Activated naive CD8-positive, alpha-beta T cell treated with anti-CD3 and anti-CD28 coated beads, Interleukin-2, amount 10 ng/mL, durations not matched to agents 7 days and 5 days (primary cell): Measurements from ENCODE around the gene MTFMT. TPM values are rescaled to one million over a fixed set of nuclear protein-coding genes. Genes with fewer than 3 reads are reported as not detected.
"Not testable (repeated sequence)": the region's sequence is repeated elsewhere in the genome, so short reads cannot be mapped to it uniquely, and the experiment has no call there.

Source experiments
- ATAC-seq: fragments of 150-1000 bp; cut with Tn5 transposase; one replicate; pipeline ENCODE4 v1.10.0; 2021; ENCODE audit warnings: low read depth, moderate library complexity
- POLR2A ChIA-PET: fragments of 350-600 bp; sonication (Branson Sonifier 250); formaldehyde crosslinking; loops from one replicate; lab custom pipeline; 2021; ENCODE audit warnings: antibody characterized with exemption; lab: Charles Lee
- DNase-seq: peaks from one replicate; pipeline ENCODE4 v3.0.0; 2021
- H3K27ac Mint-ChIP-seq: one replicate; pipeline ENCODE4 v1.8.0; 2022; ENCODE audit warnings: mild to moderate bottlenecking, mixed read lengths
- H3K27me3 Mint-ChIP-seq: one replicate; pipeline ENCODE4 v1.8.0; 2022; ENCODE audit warnings: mild to moderate bottlenecking, moderate library complexity, mixed read lengths
- H3K36me3 Mint-ChIP-seq: one replicate; pipeline ENCODE4 v1.8.0; 2021; ENCODE audit warnings: mild to moderate bottlenecking, mixed read lengths
- H3K4me1 Mint-ChIP-seq: one replicate; pipeline ENCODE4 v1.8.0; 2021; ENCODE audit warnings: mixed read lengths
- H3K4me3 Mint-ChIP-seq: one replicate; pipeline ENCODE4 v1.8.0; 2022; ENCODE audit warnings: mild to moderate bottlenecking, moderate library complexity, mixed read lengths
- H3K9me3 Mint-ChIP-seq: one replicate; pipeline ENCODE4 v1.8.0; 2021; ENCODE audit warnings: mixed read lengths
- total RNA-seq, 2 experiments: library from RNA; stranded (reverse); gene quantifications; one replicate each; pipeline ENCODE4 v1.2.3, GENCODE V29; 2021

Gene MTFMT
- total RNA-seq, 2 experiments from 2014 or later, result 19.8 to 21.3 TPM

DNA sequence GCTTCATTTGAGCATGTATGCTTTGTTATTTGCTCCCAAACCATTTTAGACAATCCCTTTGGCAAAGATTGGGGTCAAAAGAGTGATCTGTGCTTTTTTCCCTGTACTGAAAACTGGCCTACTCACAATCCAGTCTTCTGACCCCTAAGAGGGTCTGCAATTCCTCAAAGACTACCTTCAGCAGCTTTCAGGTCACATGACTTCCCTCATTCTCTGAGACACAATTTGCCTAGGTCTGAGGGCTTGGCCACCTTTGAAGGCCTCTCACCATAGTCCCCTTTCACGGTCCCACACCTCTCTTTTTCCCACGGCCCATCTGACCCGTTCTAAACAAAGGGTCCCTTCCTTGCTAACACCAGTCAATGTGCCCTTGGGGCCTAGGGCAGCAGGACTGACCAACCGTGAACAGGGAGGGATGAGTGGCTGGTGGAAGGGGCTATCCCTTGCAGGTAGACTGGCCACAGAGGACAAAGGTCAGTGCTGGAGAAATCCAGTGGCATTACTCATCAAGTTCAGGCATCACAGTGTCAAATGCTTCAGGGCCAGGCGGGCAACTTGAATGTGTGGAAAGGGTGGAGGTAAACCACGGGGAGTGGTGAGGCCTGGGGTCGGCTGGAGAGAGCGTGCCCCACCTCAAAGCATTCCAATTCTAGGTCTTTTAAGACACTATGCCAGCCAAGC lies 27.6 kb upstream of the MTFMT start:
- DNase-seq (no peak), ATAC-seq (no peak)
- Mint-ChIP-seq H3K27ac (no peak overlapping the region), H3K9me3 (no peaks in the 10 kb centered on the region), H3K4me3 (no peak overlapping the region), H3K36me3 (no peaks in the 10 kb centered on the region), H3K4me1 (peaks cover 11% of the 10 kb centered on the region), H3K27me3 (peaks cover 7% of the 10 kb centered on the region)
- POLR2A ChIA-PET, result no interaction called here

DNA sequence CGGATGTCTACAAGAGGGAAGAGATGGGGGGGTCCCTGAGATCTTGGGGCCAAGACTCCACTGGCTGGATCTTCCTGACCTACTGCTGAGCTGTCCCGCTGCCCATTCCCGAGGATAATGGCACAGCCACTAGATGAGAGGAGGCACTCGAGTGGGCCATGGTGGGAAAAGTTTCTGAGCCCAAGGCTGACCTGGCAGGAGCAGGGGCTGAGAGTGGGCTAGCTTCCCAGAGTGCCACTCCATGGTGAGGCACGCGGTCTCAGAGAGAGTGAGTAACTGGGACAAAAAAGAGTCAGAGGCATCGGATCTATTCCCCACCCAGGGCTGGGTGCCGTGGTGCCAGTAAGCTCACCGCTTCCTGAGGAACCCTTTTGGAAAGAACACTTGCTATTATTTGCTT lies 26.7 kb upstream of the MTFMT start:
- DNase-seq, result no peak
- Mint-ChIP-seq H3K27ac (no peak overlapping the region), H3K9me3 (no peaks in the 10 kb centered on the region), H3K4me3 (no peak overlapping the region), H3K27me3 (peaks cover 8% of the 10 kb centered on the region), H3K4me1 (peaks cover 14% of the 10 kb centered on the region), H3K36me3 (no peaks in the 10 kb centered on the region)
- ATAC-seq, result no peak
- POLR2A ChIA-PET, result interaction anchor here (2.3 kb wide), 1 partner anchor 249 kb away, joined by 9 read pairs; the partner anchor contains the start of gene RNU5B-1

DNA sequence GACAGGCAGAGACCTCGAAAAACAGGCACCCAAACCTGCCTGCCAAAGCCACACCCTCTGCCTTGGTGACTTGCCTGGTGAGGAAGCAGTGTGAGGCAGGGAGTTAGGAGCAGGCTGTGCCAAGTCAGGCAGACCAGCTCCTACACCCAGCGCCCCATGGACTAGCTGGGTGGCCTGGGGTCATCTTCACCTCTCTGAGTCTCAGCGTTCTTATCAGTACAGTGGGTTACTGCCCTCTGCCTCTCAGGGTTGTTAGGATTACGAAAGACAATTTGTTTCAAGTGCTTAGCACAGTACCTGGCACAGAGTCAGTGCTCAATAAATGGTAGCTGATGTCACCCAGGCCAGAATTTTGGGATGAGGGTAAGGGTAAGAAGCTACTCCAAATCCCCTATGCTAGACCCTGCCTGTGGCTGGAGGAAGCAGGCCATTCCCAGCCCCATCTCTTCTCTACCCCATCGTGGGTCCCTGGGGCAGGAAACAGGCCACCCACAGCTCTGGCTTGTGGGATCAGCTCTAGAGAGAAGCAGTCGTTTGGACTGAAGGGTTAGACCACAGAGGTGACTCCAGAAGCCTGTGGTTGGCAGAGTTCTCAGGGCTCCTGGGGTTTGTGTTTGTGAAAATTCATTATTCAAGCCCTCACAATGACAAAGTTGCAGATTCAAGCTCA lies 25.9 kb upstream of the MTFMT start:
- Mint-ChIP-seq H3K27me3 (peaks cover 8% of the 10 kb centered on the region), H3K36me3 (no peaks in the 10 kb centered on the region), H3K27ac (no peak overlapping the region), H3K4me1 (peaks cover 14% of the 10 kb centered on the region), H3K9me3 (no peaks in the 10 kb centered on the region), H3K4me3 (peak overlapping the region; percentile 56)
- POLR2A ChIA-PET, result interaction anchor here (1.4 to 2.3 kb wide), 2 partner anchors 245 to 250 kb away, joined by 3 to 9 read pairs; partner anchors contain the start of gene RNU5B-1
- DNase-seq (peak; percentile 41), ATAC-seq (peak; percentile 53)

DNA sequence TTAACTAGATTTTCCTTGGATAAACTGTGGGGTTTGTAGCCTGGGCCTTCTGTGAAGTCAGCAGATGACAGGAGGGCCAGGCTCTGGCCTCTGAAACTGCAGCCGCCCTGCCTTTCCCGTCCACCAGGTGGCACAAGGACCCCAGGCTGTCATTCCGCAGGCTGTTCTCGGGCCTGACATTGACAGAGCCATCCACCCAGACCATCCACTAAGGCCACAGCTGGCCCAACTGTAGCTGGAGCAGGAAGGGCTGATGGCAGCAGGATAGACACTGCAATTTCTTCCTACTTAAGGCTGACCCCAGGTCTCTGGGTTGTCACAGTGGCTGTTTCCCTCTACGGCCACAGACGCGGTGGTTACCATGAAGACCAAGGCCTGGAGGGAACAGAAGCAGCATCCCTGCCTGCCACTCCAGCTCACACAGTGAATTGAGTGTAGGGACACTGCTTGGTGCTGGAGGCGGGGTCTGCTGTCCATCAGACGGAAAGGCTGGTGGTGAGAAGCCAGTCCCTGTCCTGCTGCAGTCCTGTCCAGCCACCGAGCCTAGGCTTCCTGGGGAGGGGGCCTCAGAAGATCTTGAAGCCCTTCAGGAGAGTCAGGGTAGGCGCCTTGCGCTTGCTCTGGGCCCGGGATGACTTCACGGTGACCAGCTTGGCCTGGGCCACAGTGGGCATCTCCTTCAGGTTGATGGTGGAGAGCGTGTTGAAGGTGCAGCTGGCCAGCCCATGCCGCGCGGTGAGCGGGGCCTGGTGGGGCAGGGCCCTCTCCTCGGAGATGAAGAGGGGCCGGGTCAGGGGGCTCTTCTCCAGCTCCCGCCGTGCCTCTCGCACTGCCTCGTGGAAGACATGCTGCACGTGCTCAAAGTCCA lies 25.1 kb upstream of the MTFMT start:
- peaks cover 8% of the 10 kb centered on the region for H3K27me3 Mint-ChIP-seq
- POLR2A ChIA-PET, result interaction anchor here (1.4 to 2.3 kb wide), 2 partner anchors 245 to 250 kb away, joined by 3 to 9 read pairs; partner anchors contain the start of gene RNU5B-1
- H3K9me3 Mint-ChIP-seq, result no peaks in the 10 kb centered on the region

DNA sequence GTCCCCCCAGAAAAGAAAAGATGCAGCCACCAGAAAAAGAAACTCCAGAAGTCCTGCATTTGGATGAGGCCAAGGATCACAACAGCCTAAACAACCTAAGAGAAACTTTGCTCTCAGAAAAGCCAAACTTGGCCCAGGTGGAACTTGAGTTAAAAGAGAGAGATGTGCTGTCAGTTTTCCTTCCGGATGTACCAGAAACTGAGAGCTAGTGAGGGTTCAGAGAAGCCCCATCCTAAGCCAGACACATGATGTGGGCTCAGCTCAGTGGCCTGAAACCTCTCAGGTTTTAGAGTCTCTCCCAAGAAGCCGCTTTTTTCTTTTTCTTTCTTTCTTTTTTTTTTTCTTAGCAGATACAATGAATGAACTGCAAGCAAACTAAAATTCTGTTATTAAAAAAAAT lies 23.5 kb upstream of the MTFMT start:
- Mint-ChIP-seq H3K27me3 (peaks cover 10% of the 10 kb centered on the region), H3K36me3 (no peaks in the 10 kb centered on the region), H3K4me3 (no peak overlapping the region), H3K9me3 (no peaks in the 10 kb centered on the region), H3K27ac (no peak overlapping the region), H3K4me1 (peaks cover 23% of the 10 kb centered on the region)
- POLR2A ChIA-PET, result interaction anchor here (0.7 to 1.7 kb wide), 3 partner anchors 209 to 321 kb away, joined by 3 to 6 read pairs (median 3); partner anchors contain the start of gene RNU5B-1
- DNase-seq, result no peak
- ATAC-seq, result no peak

More for the DNA sequence above, 25.1 kb upstream of the MTFMT start:
- Mint-ChIP-seq H3K4me3 (no peak overlapping the region), H3K36me3 (no peaks in the 10 kb centered on the region), H3K27ac (no peak overlapping the region), H3K4me1 (peaks cover 19% of the 10 kb centered on the region)
- ATAC-seq (peak; percentile 40), DNase-seq (peak; percentile 75)

DNA sequence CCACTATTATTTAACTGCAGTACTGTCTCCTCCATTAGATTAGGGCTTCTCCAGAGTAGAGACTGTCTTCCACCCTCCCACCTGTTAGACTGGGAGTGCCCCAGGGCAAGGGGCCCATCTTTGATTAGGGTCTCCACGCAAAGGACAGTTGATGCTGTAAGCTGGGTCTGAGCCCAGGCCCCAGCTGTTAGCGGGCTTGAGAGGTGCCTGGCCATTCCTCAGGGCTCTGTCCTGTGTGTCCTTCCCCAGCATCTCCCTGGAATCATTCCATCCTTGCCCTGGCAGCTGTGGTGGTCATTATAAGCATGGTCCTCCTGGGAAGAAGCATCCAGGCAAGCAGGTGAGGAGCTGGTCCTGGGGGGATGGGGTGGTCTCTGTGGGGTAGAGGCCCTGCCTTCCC lies 21.8 kb upstream of the MTFMT start:
- H3K27ac Mint-ChIP-seq, result no peak overlapping the region
- ATAC-seq (no peak), DNase-seq (no peak)
- H3K36me3 Mint-ChIP-seq, result no peaks in the 10 kb centered on the region
- no peak overlapping the region for H3K4me3 Mint-ChIP-seq
- H3K9me3 Mint-ChIP-seq, result no peaks in the 10 kb centered on the region
- H3K4me1 Mint-ChIP-seq, result peaks cover 23% of the 10 kb centered on the region
- H3K27me3 Mint-ChIP-seq, result peaks cover 7% of the 10 kb centered on the region
- POLR2A ChIA-PET, result interaction anchor here (0.9 kb wide), 1 partner anchor 235 kb away, joined by 3 read pairs; the partner anchor contains the start of gene PARP16

DNA sequence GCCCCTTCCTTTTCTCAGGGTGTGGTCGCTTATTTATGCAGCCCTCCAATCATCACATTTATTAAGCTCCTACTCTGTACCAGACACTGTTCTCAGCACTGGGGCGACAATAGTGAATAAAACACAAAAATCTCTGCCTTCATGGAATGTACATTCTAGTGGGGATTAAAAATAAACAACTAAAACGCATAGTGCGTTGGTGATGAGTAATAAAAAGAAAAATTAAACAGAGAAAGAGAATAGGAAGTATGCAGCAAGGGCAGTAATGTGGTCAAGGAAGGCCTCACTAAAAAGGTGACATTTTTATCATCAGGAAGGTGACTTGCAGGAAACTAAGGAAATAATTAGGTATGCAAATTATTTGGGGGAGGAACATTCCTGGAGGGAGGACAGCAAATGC lies 20.8 kb upstream of the MTFMT start:
- no peak overlapping the region for H3K4me3 Mint-ChIP-seq
- H3K27me3 Mint-ChIP-seq, result peaks cover 7% of the 10 kb centered on the region
- no peaks in the 10 kb centered on the region for H3K36me3 Mint-ChIP-seq
- DNase-seq (no peak), ATAC-seq (no peak)
- H3K9me3 Mint-ChIP-seq, result no peaks in the 10 kb centered on the region
- H3K4me1 Mint-ChIP-seq, result peaks cover 16% of the 10 kb centered on the region
- H3K27ac Mint-ChIP-seq, result no peak overlapping the region
- POLR2A ChIA-PET, result interaction anchor here (1.1 kb wide), 1 partner anchor 10 kb away, joined by 3 read pairs; no protein-coding TSS in a partner anchor

DNA sequence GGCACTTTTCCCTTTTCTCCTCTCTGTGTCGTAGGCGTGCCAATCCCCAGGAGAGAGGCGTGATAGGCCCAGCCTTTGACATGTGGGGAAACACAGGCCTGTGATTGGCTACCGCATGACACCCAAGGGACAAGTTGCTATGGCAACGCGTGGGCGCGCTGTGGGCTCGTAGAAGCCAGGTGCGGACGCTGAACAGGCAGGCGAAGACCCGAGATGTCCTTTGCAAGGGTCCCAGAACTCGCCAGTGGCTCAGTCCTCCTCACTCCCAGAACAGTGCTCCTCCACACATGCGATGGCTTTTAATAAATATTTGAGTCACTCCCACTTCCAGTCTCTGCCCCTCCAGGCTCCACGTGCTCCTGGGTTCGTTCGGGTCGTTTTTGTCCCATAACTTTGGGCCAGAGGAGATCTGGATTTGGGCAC lies 20.0 kb upstream of the MTFMT start:
- Mint-ChIP-seq H3K4me1 (peaks cover 16% of the 10 kb centered on the region), H3K4me3 (peak overlapping the region; percentile 70), H3K27ac (no peak overlapping the region), H3K9me3 (no peaks in the 10 kb centered on the region), H3K27me3 (peaks cover 7% of the 10 kb centered on the region), H3K36me3 (no peaks in the 10 kb centered on the region)
- POLR2A ChIA-PET, result no interaction called here
- DNase-seq, result peak; percentile 78
- ATAC-seq, result peak; percentile 92

DNA sequence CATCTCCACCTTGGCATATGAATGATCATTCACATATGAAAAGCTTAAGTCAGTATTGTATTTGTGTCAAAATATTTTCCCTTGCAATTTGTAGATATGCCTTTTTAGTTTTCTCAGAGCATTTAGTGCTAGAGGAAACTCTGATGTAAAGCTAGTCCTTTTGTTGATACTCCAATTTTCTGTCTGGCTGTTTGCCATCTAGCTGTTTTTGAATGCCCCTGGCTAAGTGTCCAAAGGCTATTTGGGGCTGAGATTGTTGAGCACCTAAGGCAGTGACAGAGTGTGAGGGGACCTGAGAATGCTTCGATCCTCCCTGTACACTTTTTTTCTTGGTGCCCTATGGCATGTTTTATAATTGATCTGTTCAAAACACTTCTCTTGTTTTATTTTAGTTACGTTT lies 18.8 kb upstream of the MTFMT start:
- Mint-ChIP-seq H3K36me3 (no peaks in the 10 kb centered on the region), H3K4me3 (no peak overlapping the region), H3K9me3 (no peaks in the 10 kb centered on the region), H3K27ac (no peak overlapping the region), H3K4me1 (peaks cover 16% of the 10 kb centered on the region), H3K27me3 (peaks cover 9% of the 10 kb centered on the region)
- no peak for DNase-seq
- ATAC-seq, result no peak
- POLR2A ChIA-PET, result no interaction called here

DNA sequence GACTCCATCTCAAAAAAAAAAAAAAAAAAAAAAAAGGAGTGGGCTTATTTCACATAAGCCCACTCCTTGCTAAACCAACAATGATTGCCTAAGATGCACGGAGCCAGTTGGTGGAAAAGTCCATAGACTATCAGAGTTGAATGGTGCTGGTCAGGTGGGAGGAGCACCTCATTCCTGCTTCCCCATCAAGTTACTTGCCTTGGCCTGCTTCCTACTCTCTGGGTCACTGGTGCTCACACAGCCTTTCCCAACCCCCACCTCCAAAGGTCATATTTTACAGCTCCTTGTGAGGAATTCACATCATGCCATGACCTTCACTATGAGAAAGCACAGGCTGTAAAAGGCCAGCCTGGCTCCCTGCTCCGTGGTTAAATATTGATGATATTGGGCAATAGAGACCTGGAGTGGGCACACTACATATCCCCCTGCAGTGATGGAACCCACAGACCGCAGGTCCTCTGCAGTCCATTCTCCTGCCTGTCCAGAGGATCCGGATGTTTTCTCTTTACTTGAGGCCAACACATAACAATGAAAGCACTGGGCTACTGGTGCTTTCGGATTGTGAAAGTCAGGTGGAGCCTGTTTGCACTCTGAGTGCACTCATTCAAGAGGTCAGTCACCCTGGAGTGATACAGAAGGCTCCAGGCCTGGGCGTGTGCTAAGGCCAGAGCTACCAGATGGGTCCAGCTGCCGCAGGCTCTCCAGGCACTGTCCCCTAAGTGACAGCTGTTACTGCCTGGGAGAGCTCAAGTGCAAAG lies 15.5 kb upstream of the MTFMT start, which contains the start of gene SLC51B:
Gene SLC51B, plus strand, starts transcription at position 664 of the 758 bp plus-strand sequence. CDS start 4,618 bp downstream, outside the sequence.
- Mint-ChIP-seq H3K27me3 (peaks cover 5% of the 10 kb centered on the region), H3K27ac (no peak within 1 kb of the TSS), H3K36me3 (no peaks in the 10 kb centered on the region), H3K9me3 (no peaks in the 10 kb centered on the region), H3K4me3 (no peak within 1 kb of the TSS), H3K4me1 (peaks cover 7% of the 10 kb centered on the region)
- DNase-seq (no peak), ATAC-seq (no peak)
- POLR2A ChIA-PET, result no interaction called here

DNA sequence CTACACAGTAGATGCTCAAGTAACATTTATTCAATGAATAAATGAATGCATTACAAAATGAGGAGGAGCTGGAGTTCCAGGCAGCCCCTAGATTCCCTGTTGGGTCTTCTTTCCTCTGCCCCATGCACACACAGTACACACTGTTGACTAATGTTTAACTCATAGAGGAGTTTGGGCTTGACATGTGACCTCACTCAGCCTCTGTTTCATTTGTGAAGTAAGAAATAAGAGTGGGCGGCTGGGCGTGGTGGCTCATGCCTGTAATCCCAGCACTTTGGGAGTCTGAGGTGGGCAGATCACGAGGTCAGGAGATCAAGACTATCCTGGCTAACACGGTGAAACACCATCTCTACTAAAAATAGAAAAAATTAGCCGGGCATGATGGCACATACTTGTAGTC lies 14.8 kb upstream of the MTFMT start:
- H3K4me3 Mint-ChIP-seq, H3K9me3 Mint-ChIP-seq, H3K27me3 Mint-ChIP-seq, ATAC-seq, H3K4me1 Mint-ChIP-seq, POLR2A ChIA-PET, H3K27ac Mint-ChIP-seq, H3K36me3 Mint-ChIP-seq, DNase-seq: not testable (repeated sequence)

DNA sequence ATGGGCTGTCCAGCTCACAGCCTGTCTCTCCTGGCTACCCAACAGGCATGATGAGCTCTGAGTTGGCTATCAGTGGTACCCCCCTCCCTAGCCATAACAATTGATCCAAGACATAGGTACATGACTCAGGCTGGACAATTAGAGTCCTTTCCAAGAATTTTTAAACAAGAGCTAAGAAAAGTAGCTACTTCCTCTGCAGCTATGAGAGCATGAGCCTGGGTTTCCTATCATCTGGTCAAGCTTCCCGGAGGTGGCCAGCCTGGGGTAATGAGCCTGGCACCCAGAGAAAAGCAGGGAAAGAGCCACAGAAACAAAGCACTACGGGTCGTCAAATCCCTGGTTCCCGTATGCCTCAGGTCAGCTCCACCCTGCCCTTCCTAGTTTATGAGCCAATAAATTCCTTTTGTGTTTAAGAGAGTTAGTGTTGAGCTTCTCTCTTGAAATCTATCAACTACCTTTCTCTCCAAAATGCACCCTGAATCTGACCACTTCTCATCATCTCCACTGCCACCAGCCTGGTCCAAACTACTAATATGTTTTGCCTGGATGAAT lies 13.4 kb upstream of the MTFMT start:
- DNase-seq (no peak), ATAC-seq (no peak)
- peaks cover 4% of the 10 kb centered on the region for H3K27me3 Mint-ChIP-seq
- H3K4me3 Mint-ChIP-seq, result no peak overlapping the region
- no peak overlapping the region for H3K27ac Mint-ChIP-seq
- no peaks in the 10 kb centered on the region for H3K4me1 Mint-ChIP-seq
- POLR2A ChIA-PET, result no interaction called here
- no peaks in the 10 kb centered on the region for H3K9me3 Mint-ChIP-seq
- no peaks in the 10 kb centered on the region for H3K36me3 Mint-ChIP-seq
